Spleen (tissue), 11 donors: ENCODE measurements around the gene PANX1. TPM values are rescaled to one million over a fixed set of nuclear protein-coding genes. Genes with fewer than 3 reads are reported as not detected.

ENCODE experiments used
- DNase-seq: peaks from one replicate; pipeline ENCODE4 v3.0.0-alpha.2; 2020
- H3K27ac ChIP-seq, 8 donors: fragments of 200-600 bp; sonication (generic) in 7 of 8; 1 replicate in 4 of 8; 2 replicates in 4 of 8; pipeline versions ENCODE4 v1.5.0 to v1.8.0; 2016 to 2021; ENCODE audit warnings: inconsistent platforms in 4 of 8, mild to moderate bottlenecking in 4 of 8, moderate library complexity in 1 of 8
- H3K27me3 ChIP-seq, 7 donors: fragments of 200-600 bp; sonication (generic) in 6 of 7; replicated peaks in 1 of 7; 1 replicate in 4 of 7; 2 replicates in 3 of 7; pipeline versions ENCODE4 v1.5.0 to v1.8.0; 2016 to 2021; ENCODE audit warnings: inconsistent platforms in 3 of 7, mild to moderate bottlenecking in 1 of 7
- H3K36me3 ChIP-seq, 6 donors: fragments of 200-600 bp; sonication (generic) in 5 of 6; 1 replicate in 4 of 6; 2 replicates in 2 of 6; pipeline versions ENCODE4 v1.5.0 to v1.8.0; 2016 to 2021; ENCODE audit warnings: inconsistent platforms in 2 of 6
- H3K4me1 ChIP-seq, 6 donors: fragments of 200-600 bp; sonication (generic) in 5 of 6; 1 replicate in 3 of 6; 2 replicates in 3 of 6; pipeline versions ENCODE4 v1.5.0 to v1.8.0; 2016 to 2021; ENCODE audit warnings: inconsistent platforms in 3 of 6
- H3K4me3 ChIP-seq, 8 donors: fragments of 200-600 bp; sonication (generic) in 7 of 8; 1 replicate in 4 of 8; 2 replicates in 4 of 8; pipeline versions ENCODE4 v1.5.0 to v1.8.0; 2016 to 2021; ENCODE audit warnings: inconsistent platforms in 4 of 8, mild to moderate bottlenecking in 4 of 8, moderate library complexity in 2 of 8
- H3K9me3 ChIP-seq, 8 donors: fragments of 200-600 bp; sonication (generic) in 7 of 8; 1 replicate in 4 of 8; 2 replicates in 4 of 8; pipeline versions ENCODE4 v1.5.0 to v1.8.0; 2016 to 2021; ENCODE audit warnings: inconsistent platforms in 4 of 8
- POLR2A ChIP-seq, 3 donors: fragments of 450-650 bp; IDR thresholded peaks; one replicate each; pipeline ENCODE4 v1.5.1; 2017; ENCODE audit warnings: antibody characterized with exemption in 3 of 3, mild to moderate bottlenecking in 1 of 3
- POLR2AphosphoS5 ChIP-seq, 3 donors: sonication (generic); formaldehyde crosslinking; IDR thresholded peaks; one replicate each; pipeline ENCODE4 v1.5.1; 2017; ENCODE audit warnings: antibody characterized with exemption in 3 of 3
- WGBS, 5 donors: extraction: QIAGEN DNeasy Blood & Tissue Kit in 3 of 5; methylation state at CpG; one replicate each; pipeline versions ENCODE4 v1.1.5 to v1.1.7; 2013 to 2018; 5-methylcytosine and 5-hydroxymethylcytosine counted together
- intact Hi-C: fragments of 100-400 bp; cut with DNase I; formaldehyde crosslinking; loops from one replicate; pipeline ENCODE4 v1.15.0; 2023; ENCODE audit warnings: low total_unique reads
- polyA plus RNA-seq, 3 donors: library from polyadenylated mRNA; stranded (reverse); fragments of 200-250 nt; gene quantifications; one replicate each; pipeline ENCODE4 v1.2.1, GENCODE V29; 2013
- total RNA-seq, 7 donors: library from RNA; depleted of rRNA in 3 of 7; stranded (reverse); fragments of >200 nt in 3 of 7; fragmentation: NEBNext Ultra II Directional in 4 of 7; extraction: Animal tissue kit (Norgen Biotek cat#: 25700) in 4 of 7; gene quantifications; one replicate each; pipeline versions ENCODE4 v1.1.0 to v1.2.1, GENCODE V29; 2016 to 2021
- TF ChIP-seq, protein P1 (sequence below), 11 experiments: fragments of 200-600 bp in 7 of 11; fragments of 450-650 bp in 4 of 11; sonication (generic) in 4 of 11; IDR thresholded peaks in 8 of 11; conservative IDR thresholded peaks in 3 of 11; 1 replicate in 7 of 11; 2 replicates in 4 of 11; pipeline versions ENCODE4 v1.4.0 to v1.8.0; 2016 to 2021; ENCODE audit warnings: antibody characterized with exemption in 11 of 11, inconsistent platforms in 4 of 11, mild to moderate bottlenecking in 1 of 11
- donor health status: healthy with polysubstance abuse.
- donor health status: DM: no; HTN: no; CAD: no; lungs with moderate emphysema.
- donor health status: DM: no; HTN: no; CAD: no.
- donor health status: Bipolar disorder and iron deficiency.
- donor health status: healthy.
- donor health status: DM: no; HTN: no; CAD: no.
- donor health status: DM: yes; HTN: yes; CAD: no.

PANX1 gene
- total and polyA plus RNA-seq, 10 donors: 1.6 to 15.1 (median 11.5) TPM

DNA sequence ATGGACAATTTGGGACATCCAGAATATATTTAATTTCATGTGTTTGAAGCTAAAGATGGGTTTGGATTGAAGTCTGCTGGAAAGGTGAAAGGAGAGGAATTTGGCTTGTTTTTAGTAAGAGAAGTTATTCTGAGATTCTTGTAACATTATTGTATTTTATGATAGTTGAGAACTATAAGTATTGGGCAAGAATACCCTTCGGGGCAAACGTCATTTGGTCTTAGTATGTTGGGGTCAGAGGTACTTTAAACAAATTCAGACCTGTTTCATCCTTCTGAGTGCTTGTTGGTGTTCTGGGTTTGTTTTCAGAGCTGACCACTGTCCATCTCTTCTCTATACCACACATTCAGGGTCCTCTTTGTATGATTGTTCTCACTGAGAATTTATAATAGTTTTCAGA lies 19.5 kb downstream of the PANX1 start:
- intact Hi-C loops: no loop called here
- H3K4me1 ChIP-seq: peaks cover 2 to 98% (median 46%) of the 10 kb centered on the region in 6 donors
- DNase-seq: no peak
- 82 to 88% (median 86%) methylated on average over 2 of the region's 2 CpGs for WGBS, 5 donors
- H3K9me3 ChIP-seq: no peaks in the 10 kb centered on the region
- H3K36me3 ChIP-seq: peaks cover 0 to under 1% (median 0%) of the 10 kb centered on the region in 6 donors
- TF ChIP-seq POLR2A (IDR thresholded peaks at IDR 0.05): no peak
- TF ChIP-seq POLR2AphosphoS5 (IDR thresholded peaks at IDR 0.05): no peak
- TF ChIP-seq, protein P1, sequence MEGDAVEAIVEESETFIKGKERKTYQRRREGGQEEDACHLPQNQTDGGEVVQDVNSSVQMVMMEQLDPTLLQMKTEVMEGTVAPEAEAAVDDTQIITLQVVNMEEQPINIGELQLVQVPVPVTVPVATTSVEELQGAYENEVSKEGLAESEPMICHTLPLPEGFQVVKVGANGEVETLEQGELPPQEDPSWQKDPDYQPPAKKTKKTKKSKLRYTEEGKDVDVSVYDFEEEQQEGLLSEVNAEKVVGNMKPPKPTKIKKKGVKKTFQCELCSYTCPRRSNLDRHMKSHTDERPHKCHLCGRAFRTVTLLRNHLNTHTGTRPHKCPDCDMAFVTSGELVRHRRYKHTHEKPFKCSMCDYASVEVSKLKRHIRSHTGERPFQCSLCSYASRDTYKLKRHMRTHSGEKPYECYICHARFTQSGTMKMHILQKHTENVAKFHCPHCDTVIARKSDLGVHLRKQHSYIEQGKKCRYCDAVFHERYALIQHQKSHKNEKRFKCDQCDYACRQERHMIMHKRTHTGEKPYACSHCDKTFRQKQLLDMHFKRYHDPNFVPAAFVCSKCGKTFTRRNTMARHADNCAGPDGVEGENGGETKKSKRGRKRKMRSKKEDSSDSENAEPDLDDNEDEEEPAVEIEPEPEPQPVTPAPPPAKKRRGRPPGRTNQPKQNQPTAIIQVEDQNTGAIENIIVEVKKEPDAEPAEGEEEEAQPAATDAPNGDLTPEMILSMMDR (IDR thresholded peaks at IDR 0.05 in 8 of 11, conservative IDR thresholded peaks at IDR 0.05 in 3 of 11): no peak
- no peak overlapping the region for H3K4me3 ChIP-seq
- H3K27me3 ChIP-seq: no peaks in the 10 kb centered on the region
- H3K27ac ChIP-seq: no peak overlapping the region

DNA sequence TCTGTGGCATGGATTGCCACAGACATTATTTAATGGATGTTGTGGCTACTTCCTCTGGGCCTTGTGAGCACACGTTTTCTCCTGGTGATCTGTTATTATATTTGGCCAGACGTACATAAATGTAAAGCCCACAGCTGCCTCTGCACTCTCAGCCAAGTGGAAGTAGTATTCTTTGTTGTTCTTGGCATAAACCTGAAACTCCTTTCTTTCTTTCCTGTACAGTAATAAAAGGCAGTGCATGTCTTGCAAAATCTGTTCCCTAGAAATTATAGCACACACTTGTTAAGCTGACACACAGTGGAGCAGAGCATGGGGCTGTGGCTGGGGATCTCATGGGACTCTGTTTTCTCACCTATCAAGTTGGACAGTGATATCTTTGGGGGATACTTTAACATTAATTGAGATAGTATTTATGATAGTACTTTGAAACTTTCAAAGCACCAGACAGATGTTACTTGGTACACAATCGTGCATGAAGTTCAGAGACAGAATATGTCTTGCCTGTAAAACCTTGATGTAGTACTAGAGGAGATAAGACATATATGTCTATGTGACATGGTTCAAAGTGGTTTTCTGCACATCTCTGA lies 20.9 kb downstream of the PANX1 start:
- Histone ChIP-seq H3K27ac (no peak overlapping the region), H3K36me3 (peaks cover 0 to 14% (median 0%) of the 10 kb centered on the region in 6 donors), H3K27me3 (no peaks in the 10 kb centered on the region), H3K4me3 (no peak overlapping the region), H3K4me1 (peaks cover 2 to 96% (median 39%) of the 10 kb centered on the region in 6 donors), H3K9me3 (no peaks in the 10 kb centered on the region)
- DNase-seq: no peak
- intact Hi-C loops: no loop called here
- TF ChIP-seq POLR2AphosphoS5 (IDR thresholded peaks at IDR 0.05): no peak
- no peak for TF ChIP-seq POLR2A (IDR thresholded peaks at IDR 0.05)
- TF ChIP-seq, protein P1 (IDR thresholded peaks at IDR 0.05 in 8 of 11, conservative IDR thresholded peaks at IDR 0.05 in 3 of 11): no peak
- WGBS, 5 donors: 48 to 67% (median 62%) methylated on average over 3 of the region's 3 CpGs

DNA sequence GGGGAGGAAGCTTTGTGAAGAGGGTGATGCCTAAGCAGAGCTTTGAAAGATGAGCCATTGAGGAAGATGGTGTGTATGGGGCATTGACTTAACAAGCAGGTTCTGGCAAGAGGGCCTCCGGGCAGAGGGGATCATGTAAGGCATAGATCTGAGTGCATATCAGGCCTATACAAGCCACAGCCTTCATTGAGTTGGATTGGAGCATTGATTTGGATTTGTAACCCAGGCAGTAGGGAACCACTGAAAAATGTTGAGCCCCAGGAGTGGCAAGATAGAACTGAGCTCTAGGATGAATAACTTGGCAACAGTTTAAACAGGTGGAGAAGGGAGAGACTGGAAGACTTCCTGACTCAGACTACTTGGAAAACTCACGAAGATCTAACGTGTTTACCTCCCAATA lies 21.4 kb downstream of the PANX1 start:
- no peaks in the 10 kb centered on the region for H3K27me3 ChIP-seq
- H3K9me3 ChIP-seq: no peaks in the 10 kb centered on the region
- peaks cover 0 to 19% (median 0%) of the 10 kb centered on the region in 6 donors for H3K36me3 ChIP-seq
- H3K4me1 ChIP-seq: peaks cover 2 to 94% (median 38%) of the 10 kb centered on the region in 6 donors
- WGBS, 5 donors: 84 to 93% (median 87%) methylated on average over 3 of the region's 3 CpGs
- no peak overlapping the region for H3K4me3 ChIP-seq
- DNase-seq: no peak
- TF ChIP-seq POLR2A (IDR thresholded peaks at IDR 0.05) (no peak), POLR2AphosphoS5 (IDR thresholded peaks at IDR 0.05) (no peak)
- TF ChIP-seq, protein P1 (IDR thresholded peaks at IDR 0.05 in 8 of 11, conservative IDR thresholded peaks at IDR 0.05 in 3 of 11): no peak
- intact Hi-C loops: no loop called here
- no peak overlapping the region for H3K27ac ChIP-seq

DNA sequence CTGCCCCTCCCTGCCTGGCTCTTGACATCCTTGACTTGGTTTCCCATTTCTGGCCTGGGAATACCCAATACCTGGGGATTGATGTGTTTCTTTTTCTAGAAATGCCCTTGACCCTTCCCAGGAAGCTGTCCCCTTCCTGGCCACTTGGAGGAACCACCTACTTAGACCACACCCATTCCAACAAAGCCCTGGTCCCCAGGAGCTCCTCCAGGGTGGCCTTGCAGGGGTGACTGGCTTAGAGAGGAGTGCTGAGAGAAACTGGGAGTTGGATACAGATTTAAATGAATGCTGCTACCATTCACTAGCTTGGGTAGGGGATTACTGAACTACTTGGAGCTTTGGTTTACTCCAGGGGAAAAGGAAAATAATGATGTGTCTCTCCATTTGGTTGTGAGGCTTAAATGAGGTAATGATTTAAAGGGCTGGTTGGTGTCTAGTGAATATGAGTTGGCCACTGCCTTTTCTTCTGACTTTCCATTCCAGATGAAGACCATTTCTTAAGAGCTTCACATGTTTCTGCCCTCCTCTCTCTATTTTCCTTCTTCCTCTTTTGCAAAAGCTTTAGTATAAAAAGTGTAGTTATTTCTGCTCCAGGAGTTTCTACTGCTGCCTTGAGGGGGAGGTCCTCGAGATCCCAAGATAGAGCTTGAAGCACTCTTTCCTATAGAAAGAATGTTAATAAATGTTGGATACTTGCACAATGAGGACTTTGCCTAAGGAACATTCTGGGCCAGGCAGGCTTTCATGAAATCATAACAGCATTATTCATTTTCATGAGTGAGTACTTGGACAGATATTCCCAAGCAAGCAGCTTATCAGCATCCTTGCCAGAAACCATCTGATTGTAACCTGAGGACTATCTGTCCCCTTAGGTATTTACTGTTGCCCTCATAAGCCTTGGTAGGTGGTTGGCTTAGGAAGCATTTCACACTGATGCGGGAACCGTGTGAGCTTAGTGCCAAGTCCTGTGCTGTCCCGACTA lies 22.4 kb downstream of the PANX1 start:
- intact Hi-C loops: no loop called here
- no peak for DNase-seq
- Histone ChIP-seq H3K4me1 (peaks cover 2 to 84% (median 33%) of the 10 kb centered on the region in 6 donors), H3K9me3 (no peaks in the 10 kb centered on the region), H3K27ac (no peak overlapping the region), H3K36me3 (peaks cover 0 to 29% (median 2%) of the 10 kb centered on the region in 6 donors), H3K27me3 (no peaks in the 10 kb centered on the region), H3K4me3 (no peak overlapping the region)
- no peak for TF ChIP-seq POLR2AphosphoS5 (IDR thresholded peaks at IDR 0.05)
- TF ChIP-seq, protein P1 (IDR thresholded peaks at IDR 0.05 in 8 of 11, conservative IDR thresholded peaks at IDR 0.05 in 3 of 11): no peak
- no peak for TF ChIP-seq POLR2A (IDR thresholded peaks at IDR 0.05)
- 81 to 88% (median 85%) methylated on average over 4 of the region's 4 CpGs for WGBS, 5 donors
